Pancreas (tissue), 10 donors: ENCODE measurements around the gene EPN3. TPM values are rescaled to one million over a fixed set of nuclear protein-coding genes. Genes with fewer than 3 reads are reported as not detected.
A peak's percentile ranks its signal among the peaks of the same experiment; 100 is the strongest.

Experiments
- ATAC-seq, 4 donors: fragments of 200-7000 bp; cut with Tn5 transposase; one replicate each; pipeline versions ENCODE4 v1.8.0 to v1.9.1; 2020; ENCODE audit warnings: mild to moderate bottlenecking in 4 of 4, moderate library complexity in 4 of 4
- DNase-seq, 6 donors: peaks; one replicate each; pipeline ENCODE4 v3.0.0-alpha.2; 2020
- FAIRE-seq: peaks from 2 replicates; lab custom pipeline; 2012; peaks lifted over from hg19 to GRCh38; lab: Jason Lieb, UNC
- H3K27ac ChIP-seq, 4 donors: fragments of 200-600 bp; sonication (generic); 1 replicate in 3 of 4; 2 replicates in 1 of 4; pipeline versions ENCODE4 v1.5.0 to v1.8.0; 2020
- H3K27me3 ChIP-seq, 4 donors: fragments of 200-600 bp; one replicate each; pipeline ENCODE4 v1.8.0; 2021
- H3K36me3 ChIP-seq, 3 donors: fragments of 200-600 bp; sonication (generic) in 1 of 3; one replicate each; pipeline versions ENCODE4 v1.5.0 to v1.8.0; 2020 to 2021
- H3K4me1 ChIP-seq, 3 donors: fragments of 200-600 bp; one replicate each; pipeline ENCODE4 v1.8.0; 2021
- H3K4me3 ChIP-seq, 4 donors: fragments of 200-600 bp; sonication (generic) in 2 of 4; one replicate each; pipeline versions ENCODE4 v1.5.0 to v1.8.0; 2020 to 2021
- H3K9me3 ChIP-seq, 4 donors: fragments of 200-600 bp; one replicate each; pipeline ENCODE4 v1.8.0; 2021
- WGBS, 2 donors: extraction: QIAGEN DNeasy Blood & Tissue Kit; methylation state at CpG; one replicate each; pipeline ENCODE4 v1.1.7; 2013; 5-methylcytosine and 5-hydroxymethylcytosine counted together
- intact Hi-C, 3 donors: fragments of 100-400 bp; cut with DNase I; formaldehyde crosslinking; loops; one replicate each; pipeline versions ENCODE4 v1.11.1 to v1.14.2; 2022
- polyA plus RNA-seq, 2 donors: library from polyadenylated mRNA; stranded (reverse); fragments of 200-250 nt; gene quantifications; one replicate each; pipeline ENCODE4 v1.2.3, GENCODE V29; 2013
- total RNA-seq, 6 donors: library from RNA; stranded (reverse); fragmentation: NEBNext Ultra II Directional in 4 of 6; extraction: Animal tissue kit (Norgen Biotek cat#: 25700) in 4 of 6; gene quantifications; one replicate each; pipeline versions ENCODE4 v1.2.1 to v1.2.4, GENCODE V29; 2021 to 2023
- TF ChIP-seq, protein P1 (sequence below), 4 donors: fragments of 200-600 bp; sonication (generic) in 3 of 4; IDR thresholded peaks; one replicate each; pipeline versions ENCODE4 v1.5.0 to v1.8.0; 2021; ENCODE audit warnings: antibody characterized with exemption in 4 of 4
- donor health status: healthy with polysubstance abuse.
- donor health status: DM: no; HTN: no; CAD: no; lungs with moderate emphysema.
- donor health status: DM: no; HTN: no; CAD: no.
- donor health status: control.
- donor health status: control.
- donor health status: Bipolar disorder and iron deficiency.
- donor health status: DM: yes; HTN: yes; CAD: no.
- donor health status: DM: no; HTN: no; CAD: no.
- donor health status: DM: no; HTN: no; CAD: no.
- donor health status: DM: yes; HTN: yes; CAD: no.

The EPN3 gene
- total and polyA plus RNA-seq, 8 donors: 6.9 to 30.2 (median 12.7) TPM

- H3K27ac ChIP-seq: no peak overlapping the region
- DNase-seq (peak in 2 of 6 donors; percentile 33 to 39), FAIRE-seq (no peak), ATAC-seq (no peak)
- no peaks in the 10 kb centered on the region for H3K9me3 ChIP-seq
- no peaks in the 10 kb centered on the region for H3K27me3 ChIP-seq
- peaks cover 0 to 20% (median 0%) of the 10 kb centered on the region in 3 donors for H3K4me1 ChIP-seq
- TF ChIP-seq, protein P1, sequence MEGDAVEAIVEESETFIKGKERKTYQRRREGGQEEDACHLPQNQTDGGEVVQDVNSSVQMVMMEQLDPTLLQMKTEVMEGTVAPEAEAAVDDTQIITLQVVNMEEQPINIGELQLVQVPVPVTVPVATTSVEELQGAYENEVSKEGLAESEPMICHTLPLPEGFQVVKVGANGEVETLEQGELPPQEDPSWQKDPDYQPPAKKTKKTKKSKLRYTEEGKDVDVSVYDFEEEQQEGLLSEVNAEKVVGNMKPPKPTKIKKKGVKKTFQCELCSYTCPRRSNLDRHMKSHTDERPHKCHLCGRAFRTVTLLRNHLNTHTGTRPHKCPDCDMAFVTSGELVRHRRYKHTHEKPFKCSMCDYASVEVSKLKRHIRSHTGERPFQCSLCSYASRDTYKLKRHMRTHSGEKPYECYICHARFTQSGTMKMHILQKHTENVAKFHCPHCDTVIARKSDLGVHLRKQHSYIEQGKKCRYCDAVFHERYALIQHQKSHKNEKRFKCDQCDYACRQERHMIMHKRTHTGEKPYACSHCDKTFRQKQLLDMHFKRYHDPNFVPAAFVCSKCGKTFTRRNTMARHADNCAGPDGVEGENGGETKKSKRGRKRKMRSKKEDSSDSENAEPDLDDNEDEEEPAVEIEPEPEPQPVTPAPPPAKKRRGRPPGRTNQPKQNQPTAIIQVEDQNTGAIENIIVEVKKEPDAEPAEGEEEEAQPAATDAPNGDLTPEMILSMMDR (IDR thresholded peaks at IDR 0.05): no peak
- intact Hi-C loops: no loop called here
- 84 to 92% methylated on average over 6 of the region's 6 CpGs for WGBS, 2 donors
- H3K4me3 ChIP-seq: no peak overlapping the region
- no peaks in the 10 kb centered on the region for H3K36me3 ChIP-seq
Measured at GRCh38 chr17:50514936-50515702, 17.4 kb upstream of the EPN3 start.

- intact Hi-C loops: no loop called here
- 95 to 96% methylated on average over 4 of the region's 4 CpGs for WGBS, 2 donors
- TF ChIP-seq, protein P1 (IDR thresholded peaks at IDR 0.05): no peak
- Histone ChIP-seq H3K36me3 (no peaks in the 10 kb centered on the region), H3K27ac (no peak overlapping the region), H3K27me3 (no peaks in the 10 kb centered on the region), H3K4me1 (peaks cover 0 to 20% (median 0%) of the 10 kb centered on the region in 3 donors), H3K4me3 (no peak overlapping the region), H3K9me3 (no peaks in the 10 kb centered on the region)
- DNase-seq (no peak), ATAC-seq (no peak), FAIRE-seq (no peak)
Measured at GRCh38 chr17:50517011-50517410, 15.5 kb upstream of the EPN3 start.

- 82 to 83% methylated on average over 8 of the region's 8 CpGs for WGBS, 2 donors
- Histone ChIP-seq H3K36me3 (no peaks in the 10 kb centered on the region), H3K4me1 (peaks cover 0 to 20% (median 0%) of the 10 kb centered on the region in 3 donors), H3K27me3 (no peaks in the 10 kb centered on the region), H3K9me3 (no peaks in the 10 kb centered on the region), H3K4me3 (no peak overlapping the region), H3K27ac (peak overlapping the region in 3 of 4 donors; percentile 2 to 48 (median 14))
- intact Hi-C loops: no loop called here
- DNase-seq: peak in 2 of 6 donors; percentile 5 to 12
- ATAC-seq: no peak
- TF ChIP-seq, protein P1 (IDR thresholded peaks at IDR 0.05): no peak
- no peak for FAIRE-seq
Measured at GRCh38 chr17:50517504-50518383, 14.8 kb upstream of the EPN3 start.

DNA sequence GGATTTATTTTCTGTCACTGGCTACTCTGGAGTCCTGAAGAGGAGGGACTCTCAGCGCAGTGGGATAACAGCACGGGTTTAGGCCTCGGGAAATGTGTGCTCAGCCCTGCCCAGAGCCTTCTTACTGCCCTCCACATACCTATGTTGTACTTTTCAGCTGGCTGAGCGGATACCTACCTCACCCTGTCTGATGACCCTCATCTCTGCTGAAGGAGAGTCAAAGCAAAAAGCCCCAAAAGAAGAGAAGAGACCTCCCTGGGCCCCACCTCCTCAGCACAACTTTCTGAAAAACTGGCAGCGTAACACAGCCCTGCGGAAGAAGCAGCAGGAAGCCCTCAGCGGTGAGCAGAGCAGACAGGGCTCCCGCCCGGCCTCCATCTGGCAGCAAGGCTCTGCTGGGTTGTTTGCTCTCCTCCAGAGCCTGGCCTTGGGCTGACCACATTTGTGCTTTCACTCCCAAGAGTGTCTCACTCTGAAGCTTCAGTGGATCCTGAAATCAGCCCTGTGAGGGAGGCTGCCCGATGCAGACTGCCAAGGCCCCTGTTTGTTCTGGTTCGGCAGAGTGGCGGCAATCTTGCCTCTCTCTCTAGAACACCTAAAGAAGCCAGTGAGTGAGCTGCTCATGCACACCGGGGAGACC is 14.0 kb upstream of the EPN3 start:
- DNase-seq (peak; percentile 40 to 83 (median 51)), FAIRE-seq (no peak), ATAC-seq (peak; percentile 70 to 90 (median 84))
- Histone ChIP-seq H3K9me3 (no peaks in the 10 kb centered on the region), H3K27ac (peak overlapping the region; percentile 2 to 48 (median 10)), H3K27me3 (no peaks in the 10 kb centered on the region), H3K36me3 (no peaks in the 10 kb centered on the region), H3K4me3 (no peak overlapping the region), H3K4me1 (peaks cover 0 to 17% (median 0%) of the 10 kb centered on the region in 3 donors)
- 29 to 43% methylated on average over 13 of the region's 13 CpGs for WGBS, 2 donors
- TF ChIP-seq, protein P1 (IDR thresholded peaks at IDR 0.05): no peak
- intact Hi-C loops: no loop called here
